ENCODE data around the gene STAT1. TPM values are rescaled to one million over a fixed set of nuclear protein-coding genes. Genes with fewer than 3 reads are reported as not detected.

The STAT1 gene
- total RNA-seq, 1 experiment from 2014 or later: 25.7 TPM

DNA sequence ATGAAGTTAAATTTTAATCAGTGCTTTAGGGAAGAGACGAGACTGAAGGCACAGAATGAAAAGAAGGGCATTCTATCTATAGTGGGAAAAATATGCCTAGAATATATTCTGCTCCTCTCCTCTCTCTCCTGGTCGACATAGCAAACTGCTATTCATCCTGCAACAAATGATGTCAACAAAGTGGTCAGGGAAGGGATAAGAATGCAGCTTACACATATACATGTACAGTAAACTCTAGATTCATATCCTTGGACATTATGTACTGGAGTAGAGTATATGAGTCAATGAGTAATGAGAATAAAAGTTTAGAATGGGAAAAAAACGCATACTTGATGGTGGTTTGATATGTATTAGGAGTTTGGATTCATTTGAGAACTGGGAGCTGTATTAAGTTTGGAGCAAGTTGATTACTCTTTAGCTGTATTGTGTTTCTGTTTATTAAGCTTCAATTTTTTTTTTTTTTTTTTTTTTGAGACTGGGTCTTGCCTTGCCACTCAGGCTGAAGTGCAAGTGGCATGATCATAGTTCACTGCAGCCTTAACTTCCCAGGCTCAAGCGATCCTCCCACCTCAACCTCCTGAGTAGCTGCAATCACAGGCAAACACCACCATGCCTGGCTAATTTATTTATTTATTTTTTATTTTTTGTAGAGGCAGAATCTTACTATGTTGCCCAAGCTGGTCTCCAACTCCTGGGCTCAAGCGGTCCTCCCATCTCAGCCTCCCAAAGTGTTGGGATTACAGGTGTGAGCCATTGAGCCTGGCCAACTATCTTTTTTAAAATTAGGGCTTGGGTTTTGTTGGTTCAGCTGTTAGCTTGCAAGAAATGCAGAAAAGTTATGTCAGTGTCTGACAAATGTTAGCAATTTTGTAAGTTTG is 53.8 kb downstream of the STAT1 start:
- Histone ChIP-seq H3K4me3 (ENCODE audit: insufficient read depth, low read depth, low read length) (no peak overlapping the region), H3K36me3 (replicated peaks; ENCODE audit: control insufficient read depth, insufficient read depth, low read length) (no peaks in the 10 kb centered on the region), H3K27me3 (ENCODE audit: control insufficient read depth, insufficient read depth, low read length) (no peaks in the 10 kb centered on the region)
- no peak for DNase-seq

DNA sequence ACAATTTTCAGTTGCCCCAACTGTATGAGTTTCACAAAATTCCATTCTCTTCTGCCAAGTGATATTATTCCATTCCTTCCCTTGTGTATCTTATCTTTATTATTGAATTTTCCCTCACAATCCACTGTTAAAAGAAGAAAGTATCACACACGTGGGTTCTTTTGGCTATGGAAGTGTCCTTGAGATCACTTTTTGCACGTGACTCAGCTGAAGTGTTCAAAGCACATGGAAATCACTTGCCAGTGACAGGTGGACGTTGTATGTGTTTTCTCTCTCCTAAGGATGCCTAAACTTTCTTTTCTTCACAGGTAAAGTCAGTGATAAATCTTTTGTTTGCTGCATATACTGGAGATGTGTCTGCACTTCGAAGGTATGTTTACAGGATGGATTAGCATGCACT is 60.7 kb downstream of the STAT1 start:
- no peak overlapping the region for H3K4me3 ChIP-seq (ENCODE audit: insufficient read depth, low read depth, low read length)
- H3K36me3 ChIP-seq (replicated peaks; ENCODE audit: control insufficient read depth, insufficient read depth, low read length): no peaks in the 10 kb centered on the region
- no peak for DNase-seq
- no peaks in the 10 kb centered on the region for H3K27me3 ChIP-seq (ENCODE audit: control insufficient read depth, insufficient read depth, low read length)

DNA sequence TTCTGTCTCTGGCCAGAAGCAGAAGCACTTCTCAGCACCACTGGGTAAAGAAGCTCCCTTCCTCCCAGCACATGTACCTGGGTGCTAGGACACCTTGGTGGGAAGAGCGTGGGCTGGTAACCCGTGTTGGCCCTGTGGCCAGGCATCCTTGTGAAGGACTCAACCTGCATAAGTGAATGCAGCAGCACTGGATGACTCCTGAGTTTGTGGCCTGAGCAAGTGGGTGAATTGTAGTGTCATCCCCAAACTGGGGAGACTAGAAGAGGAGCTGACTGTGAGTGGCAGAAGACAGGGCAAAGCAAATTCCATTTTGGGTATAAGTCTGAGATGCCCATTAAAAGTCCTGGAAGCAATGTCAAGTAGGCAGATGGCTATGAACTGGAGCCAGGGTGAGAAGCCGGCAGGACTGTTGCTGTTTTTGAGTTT is 63.4 kb downstream of the STAT1 start:
- no peaks in the 10 kb centered on the region for H3K36me3 ChIP-seq (replicated peaks; ENCODE audit: control insufficient read depth, insufficient read depth, low read length)
- no peak overlapping the region for H3K4me3 ChIP-seq (ENCODE audit: insufficient read depth, low read depth, low read length)
- no peaks in the 10 kb centered on the region for H3K27me3 ChIP-seq (ENCODE audit: control insufficient read depth, insufficient read depth, low read length)
- DNase-seq: no peak

DNA sequence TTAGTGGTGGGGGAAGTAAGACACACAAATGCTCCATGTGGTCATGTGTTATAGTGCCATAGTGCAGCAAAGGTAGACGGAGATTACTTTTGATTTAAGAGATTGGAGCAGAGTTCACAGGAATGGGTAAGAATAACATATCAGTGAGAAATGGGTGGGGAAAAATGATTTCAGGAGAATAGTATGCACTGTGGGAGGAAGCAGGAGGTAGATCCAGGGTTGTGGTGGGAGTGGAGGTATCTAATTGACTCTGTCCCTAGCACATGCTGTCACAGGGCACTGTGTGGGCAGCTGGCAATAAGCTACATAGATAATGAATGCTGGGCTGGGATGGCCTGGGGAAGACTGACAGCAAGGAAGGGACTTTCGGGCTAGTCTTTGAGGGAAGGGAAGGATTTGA is 65.3 kb downstream of the STAT1 start:
- H3K27me3 ChIP-seq (ENCODE audit: control insufficient read depth, insufficient read depth, low read length): no peaks in the 10 kb centered on the region
- H3K36me3 ChIP-seq (replicated peaks; ENCODE audit: control insufficient read depth, insufficient read depth, low read length): no peaks in the 10 kb centered on the region
- H3K4me3 ChIP-seq (ENCODE audit: insufficient read depth, low read depth, low read length): no peak overlapping the region
- DNase-seq: no peak

DNA sequence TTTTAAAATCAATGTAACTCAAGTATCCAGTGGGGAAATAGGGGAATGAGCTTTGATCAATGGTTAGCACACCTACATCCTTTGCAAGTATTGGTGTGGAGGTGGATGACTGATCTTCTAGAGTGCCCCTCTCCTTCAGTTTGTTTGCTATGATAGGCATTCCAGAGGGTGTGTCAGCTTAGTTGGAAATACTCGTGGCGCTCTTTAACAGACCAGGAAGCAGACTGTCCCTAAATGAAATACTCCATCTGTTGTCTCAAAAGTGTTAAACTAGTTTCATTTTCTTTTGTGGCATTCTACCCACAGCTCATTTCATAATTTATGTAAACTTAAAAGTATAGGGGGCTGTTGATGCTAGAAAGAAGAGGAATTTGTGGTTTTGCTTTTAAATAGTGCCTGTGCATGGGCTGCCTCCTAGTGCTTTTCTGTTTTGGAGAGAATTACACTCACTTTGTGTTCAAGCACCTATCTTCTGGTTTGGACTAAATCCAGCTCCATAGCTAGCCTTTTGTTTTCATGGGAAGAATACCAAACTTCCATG is 66.2 kb downstream of the STAT1 start:
- Histone ChIP-seq H3K27me3 (ENCODE audit: control insufficient read depth, insufficient read depth, low read length) (no peaks in the 10 kb centered on the region), H3K4me3 (ENCODE audit: insufficient read depth, low read depth, low read length) (no peak overlapping the region), H3K36me3 (replicated peaks; ENCODE audit: control insufficient read depth, insufficient read depth, low read length) (no peaks in the 10 kb centered on the region)
- no peak for DNase-seq

DNA sequence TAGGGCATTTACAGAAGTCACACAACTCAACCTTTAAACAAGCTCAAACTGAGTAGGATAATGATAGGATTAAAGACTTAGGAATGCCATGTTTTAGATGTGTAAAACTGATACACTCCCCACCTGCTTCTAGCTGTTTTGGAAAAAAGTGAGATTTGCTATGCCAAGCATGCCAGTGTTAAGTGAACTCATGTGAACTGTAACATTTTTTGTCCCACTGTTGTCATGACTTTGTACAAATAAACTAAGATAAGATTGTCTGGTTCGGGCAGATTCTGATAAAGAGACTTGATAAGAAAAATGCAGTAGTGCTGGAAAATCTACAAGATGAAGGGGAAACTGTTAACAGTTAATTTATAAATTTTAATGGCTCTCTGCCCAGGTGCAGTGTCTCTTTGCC is 66.8 kb downstream of the STAT1 start:
- DNase-seq: no peak
- no peaks in the 10 kb centered on the region for H3K27me3 ChIP-seq (ENCODE audit: control insufficient read depth, insufficient read depth, low read length)
- no peak overlapping the region for H3K4me3 ChIP-seq (ENCODE audit: insufficient read depth, low read depth, low read length)
- H3K36me3 ChIP-seq (replicated peaks; ENCODE audit: control insufficient read depth, insufficient read depth, low read length): no peaks in the 10 kb centered on the region

DNA sequence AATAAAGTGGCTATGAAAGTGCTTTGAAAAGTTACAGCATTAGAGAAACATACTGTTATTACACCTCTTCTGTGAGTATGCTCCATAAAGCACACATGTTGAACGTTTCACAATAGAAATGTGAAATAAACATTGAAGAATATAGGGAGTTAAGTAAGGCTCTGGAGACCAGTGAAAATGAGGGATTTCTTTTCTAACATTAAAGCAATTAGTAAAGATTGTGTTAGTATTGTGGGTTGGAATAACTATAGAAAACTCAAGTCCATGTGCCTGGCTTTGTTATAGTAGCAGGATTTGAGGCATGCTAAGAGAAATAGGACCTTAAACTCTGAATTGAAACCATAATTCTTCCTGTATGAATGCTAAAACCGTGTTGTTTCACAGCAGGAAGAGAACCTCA is 70.3 kb downstream of the STAT1 start:
- Histone ChIP-seq H3K4me3 (ENCODE audit: insufficient read depth, low read depth, low read length) (no peak overlapping the region), H3K36me3 (replicated peaks; ENCODE audit: control insufficient read depth, insufficient read depth, low read length) (no peaks in the 10 kb centered on the region), H3K27me3 (ENCODE audit: control insufficient read depth, insufficient read depth, low read length) (no peaks in the 10 kb centered on the region)
- DNase-seq: no peak

DNA sequence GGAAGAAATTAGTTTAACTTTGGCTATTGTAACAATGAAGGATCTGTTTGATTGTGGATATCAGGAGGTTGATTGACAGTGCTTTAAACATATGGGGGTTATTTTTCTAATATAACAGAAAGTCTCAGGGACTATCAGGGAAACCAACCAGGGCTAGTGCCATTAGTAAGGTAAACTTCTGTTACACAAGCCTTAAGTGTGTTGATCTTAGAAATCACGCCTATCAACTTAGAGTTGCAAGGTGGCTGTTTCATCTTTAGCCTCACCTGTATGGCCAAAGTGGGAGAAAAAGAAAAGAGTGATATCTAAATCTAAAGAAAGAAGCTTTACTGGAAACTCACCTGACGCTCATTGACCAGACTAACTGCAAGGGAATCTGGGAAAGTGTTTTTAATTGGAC is 71.3 kb downstream of the STAT1 start:
- Histone ChIP-seq H3K27me3 (ENCODE audit: control insufficient read depth, insufficient read depth, low read length) (no peaks in the 10 kb centered on the region), H3K36me3 (replicated peaks; ENCODE audit: control insufficient read depth, insufficient read depth, low read length) (no peaks in the 10 kb centered on the region), H3K4me3 (ENCODE audit: insufficient read depth, low read depth, low read length) (no peak overlapping the region)
- no peak for DNase-seq

DNA sequence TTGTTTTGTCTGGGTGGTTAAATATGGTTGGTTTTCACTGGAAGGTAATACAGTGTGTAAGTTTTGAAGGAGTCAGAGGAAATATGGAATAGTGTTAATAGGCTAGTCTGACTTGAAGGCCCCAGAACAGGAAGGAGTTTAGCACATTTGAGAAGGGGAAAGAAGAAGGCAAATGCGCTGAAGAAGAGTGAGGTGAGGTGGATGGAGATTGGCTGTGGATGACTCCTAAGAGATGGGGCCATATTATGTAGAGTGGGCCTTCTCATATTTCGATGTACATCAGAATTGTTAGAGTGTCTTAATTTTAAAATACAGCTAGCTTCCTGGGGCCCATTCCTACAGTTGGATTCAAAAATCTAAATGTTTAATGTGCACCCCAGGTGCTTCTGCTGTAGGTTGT is 72.4 kb downstream of the STAT1 start:
- H3K27me3 ChIP-seq (ENCODE audit: control insufficient read depth, insufficient read depth, low read length): no peaks in the 10 kb centered on the region
- no peak overlapping the region for H3K4me3 ChIP-seq (ENCODE audit: insufficient read depth, low read depth, low read length)
- no peak for DNase-seq
- H3K36me3 ChIP-seq (replicated peaks; ENCODE audit: control insufficient read depth, insufficient read depth, low read length): no peaks in the 10 kb centered on the region

DNA sequence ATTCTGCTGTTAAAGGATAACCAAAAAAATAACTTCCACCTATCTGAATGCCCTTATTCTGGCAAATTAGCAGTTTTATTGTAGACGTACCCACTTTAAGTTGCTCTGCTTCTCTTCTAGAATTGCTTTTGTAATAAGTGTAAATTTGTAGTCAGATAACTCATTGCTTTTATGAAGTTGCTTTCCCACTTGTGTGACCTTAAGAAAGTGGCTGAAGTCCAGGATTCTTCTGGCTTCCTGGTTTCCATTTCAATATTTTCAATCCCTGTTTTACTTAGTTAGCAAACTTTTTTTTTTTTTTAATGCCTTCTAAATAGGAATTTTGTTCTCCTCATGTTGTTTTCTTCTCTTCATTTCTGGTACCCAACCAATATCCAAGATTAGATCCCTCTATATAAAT is 73.5 kb downstream of the STAT1 start:
- Histone ChIP-seq H3K36me3 (replicated peaks; ENCODE audit: control insufficient read depth, insufficient read depth, low read length) (no peaks in the 10 kb centered on the region), H3K27me3 (ENCODE audit: control insufficient read depth, insufficient read depth, low read length) (no peaks in the 10 kb centered on the region), H3K4me3 (ENCODE audit: insufficient read depth, low read depth, low read length) (no peak overlapping the region)
- no peak for DNase-seq

DNA sequence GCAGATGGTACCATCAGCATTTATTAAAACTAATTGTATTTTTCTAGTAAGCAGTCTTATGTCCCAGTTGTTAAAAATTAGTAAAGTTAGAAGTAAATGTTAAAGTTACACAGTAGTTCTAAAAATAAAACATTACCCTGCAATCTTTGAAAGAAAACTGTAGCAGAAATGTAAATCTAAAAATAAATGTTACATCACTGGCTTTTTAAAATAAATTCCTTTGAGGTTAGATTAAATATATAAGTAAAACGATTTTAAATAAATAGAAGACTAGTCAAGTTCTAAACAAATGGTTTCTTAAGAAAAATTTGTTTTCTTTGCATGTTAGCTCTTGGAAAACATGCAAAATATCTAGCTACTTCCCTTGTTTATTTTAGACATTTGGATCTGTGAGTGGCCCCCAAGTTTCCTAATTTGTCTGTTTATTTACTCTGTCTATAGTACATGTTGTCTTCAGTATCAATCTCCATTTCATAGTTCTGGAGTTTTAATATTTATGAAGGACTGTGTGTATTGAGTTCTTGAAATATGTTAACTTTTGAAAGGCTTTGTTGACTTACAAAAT is 75.1 kb downstream of the STAT1 start:
- H3K4me3 ChIP-seq (ENCODE audit: insufficient read depth, low read depth, low read length): no peak overlapping the region

DNA sequence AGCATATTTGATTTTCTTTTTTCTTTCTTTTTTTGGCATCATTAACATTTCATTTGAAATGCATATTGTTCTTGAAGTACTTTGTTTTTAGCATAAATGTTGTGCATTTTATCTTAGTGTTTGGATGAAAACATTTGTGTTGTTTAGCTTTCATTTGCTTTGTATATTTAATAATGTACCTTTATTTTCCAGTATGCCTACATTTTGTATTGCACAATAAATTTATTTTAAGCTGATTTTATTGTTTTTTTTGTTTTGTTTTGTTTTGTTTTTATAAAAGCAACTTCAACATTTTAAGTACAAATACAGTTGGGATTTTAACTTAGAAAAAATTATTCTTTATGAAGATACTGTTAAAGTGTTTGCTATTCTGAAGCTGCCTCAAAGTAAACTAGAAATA is 78.9 kb downstream of the STAT1 start:
- 0 out of 2 replicates have a peak, but pooled peaks cover under 1% of the 10 kb centered on the region for H3K36me3 ChIP-seq (replicated peaks; ENCODE audit: control insufficient read depth, insufficient read depth, low read length)
- H3K27me3 ChIP-seq (ENCODE audit: control insufficient read depth, insufficient read depth, low read length): no peaks in the 10 kb centered on the region
- DNase-seq: no peak
- H3K4me3 ChIP-seq (ENCODE audit: insufficient read depth, low read depth, low read length): no peak overlapping the region

More for the DNA sequence above, 75.1 kb downstream of the STAT1 start:
- no peak for DNase-seq
- Histone ChIP-seq H3K27me3 (ENCODE audit: control insufficient read depth, insufficient read depth, low read length) (no peaks in the 10 kb centered on the region), H3K36me3 (replicated peaks; ENCODE audit: control insufficient read depth, insufficient read depth, low read length) (no peaks in the 10 kb centered on the region)

DNA sequence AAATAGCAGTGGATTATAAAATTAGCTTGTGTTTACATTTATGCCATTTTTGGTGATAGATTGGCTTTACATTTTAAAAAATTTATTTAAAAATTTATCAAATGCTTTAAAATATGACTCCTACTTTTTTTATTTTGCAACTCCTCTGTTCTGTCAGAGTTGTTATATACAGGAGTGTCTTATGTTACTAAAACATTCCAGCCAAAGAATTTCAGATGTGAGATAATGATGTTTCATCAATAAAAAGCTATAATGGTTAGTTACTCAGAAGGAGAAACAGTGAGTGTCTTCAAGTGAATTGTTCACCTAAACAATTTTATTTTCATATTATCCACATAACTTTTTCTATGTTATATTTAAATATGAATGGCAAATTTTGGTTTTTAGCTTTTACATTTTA is 80.6 kb downstream of the STAT1 start:
- Histone ChIP-seq H3K27me3 (ENCODE audit: control insufficient read depth, insufficient read depth, low read length) (no peaks in the 10 kb centered on the region), H3K4me3 (ENCODE audit: insufficient read depth, low read depth, low read length) (no peak overlapping the region), H3K36me3 (replicated peaks; ENCODE audit: control insufficient read depth, insufficient read depth, low read length) (0 out of 2 replicates have a peak, but pooled peaks cover 1% of the 10 kb centered on the region)
- DNase-seq: no peak

DNA sequence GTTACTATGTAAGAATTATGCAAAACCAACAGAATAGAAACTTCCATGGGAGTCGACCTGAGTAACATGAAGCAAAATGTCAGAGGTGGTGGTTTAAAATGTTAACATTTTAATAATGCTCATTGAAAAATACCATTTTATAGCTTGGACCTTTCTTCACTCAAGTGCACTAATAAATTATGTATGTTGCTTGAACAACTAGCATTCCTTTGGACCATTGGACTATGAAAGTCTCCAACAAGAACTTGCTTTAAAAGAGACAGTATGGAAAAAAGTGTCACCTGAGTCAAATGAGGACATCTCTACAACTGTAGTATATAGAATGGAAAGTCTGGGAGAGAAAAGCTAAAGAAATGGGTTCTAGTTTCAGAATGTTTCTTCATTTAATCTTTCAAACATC is 81.5 kb downstream of the STAT1 start:
- Histone ChIP-seq H3K36me3 (replicated peaks; ENCODE audit: control insufficient read depth, insufficient read depth, low read length) (peaks cover 1% of the 10 kb centered on the region; the same call in 1 of the 2 replicates), H3K27me3 (ENCODE audit: control insufficient read depth, insufficient read depth, low read length) (no peaks in the 10 kb centered on the region), H3K4me3 (ENCODE audit: insufficient read depth, low read depth, low read length) (no peak overlapping the region)
- DNase-seq: no peak

DNA sequence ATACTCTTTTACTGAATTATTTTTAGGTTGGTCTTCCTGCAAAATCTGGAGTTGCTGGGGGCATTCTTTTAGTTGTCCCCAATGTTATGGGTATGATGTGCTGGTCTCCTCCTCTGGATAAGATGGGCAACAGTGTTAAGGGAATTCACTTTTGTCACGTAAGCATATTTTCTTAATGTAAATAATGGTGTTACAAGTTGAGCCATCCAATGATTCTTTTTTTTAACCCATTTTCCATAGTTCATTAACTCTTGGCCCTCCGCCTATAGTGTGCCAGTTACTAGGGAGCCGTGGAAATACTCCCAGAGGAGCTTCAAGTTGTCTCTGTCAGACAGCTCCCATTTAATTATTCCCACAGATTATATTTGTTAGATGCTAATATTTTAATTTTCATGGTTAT is 83.6 kb downstream of the STAT1 start:
- H3K4me3 ChIP-seq (ENCODE audit: insufficient read depth, low read depth, low read length): no peak overlapping the region
- H3K36me3 ChIP-seq (replicated peaks; ENCODE audit: control insufficient read depth, insufficient read depth, low read length): peaks cover 1% of the 10 kb centered on the region; the same call in 1 of the 2 replicates
- no peaks in the 10 kb centered on the region for H3K27me3 ChIP-seq (ENCODE audit: control insufficient read depth, insufficient read depth, low read length)
- DNase-seq: no peak

All from H7 (cell line).